ENCODE measurements around the gene FSD2.

FSD2 gene

GRCh38 chr15:82833362-82833682 is 27.5 kb upstream of the FSD2 start:
- no peak overlapping the region for H4K91ac ChIP-seq (ENCODE audit: low read length)
- H3K9me3 ChIP-seq (ENCODE audit: control insufficient read depth, low read length), result no peaks in the 10 kb centered on the region
- no peak overlapping the region for H2AK5ac ChIP-seq (ENCODE audit: low read length, severe bottlenecking)
- H2BK120ac ChIP-seq (ENCODE audit: low read depth, low read length), result no peak overlapping the region
- H3K18ac ChIP-seq (ENCODE audit: low read depth in 1 of 2, low read length in 2 of 2), result peak overlapping the region in 1 of 2 experiments; percentile 49
- H3K23ac ChIP-seq (ENCODE audit: low read length in 2 of 2), result no peak overlapping the region
- no peak for DNase-seq
- peaks cover 34% of the 10 kb centered on the region for H3K79me1 ChIP-seq (replicated peaks; ENCODE audit: low read length, poor library complexity, severe bottlenecking)
- peak overlapping the region; percentile 20 for H3K9ac ChIP-seq (ENCODE audit: low read length)
- no peak overlapping the region for H2BK15ac ChIP-seq (ENCODE audit: low read depth, poor library complexity, severe bottlenecking)
- no peak overlapping the region for H3K14ac ChIP-seq (ENCODE audit: low read length in 2 of 2)
- no peak overlapping the region for H3K4me2 ChIP-seq (ENCODE audit: low read length, poor library complexity, severe bottlenecking)
- H2BK12ac ChIP-seq (ENCODE audit: low read length in 2 of 2), result no peak overlapping the region
- WGBS, result 100% methylated on average over 4 of the region's 4 CpGs
- no peak overlapping the region for H3K4ac ChIP-seq (ENCODE audit: low read depth in 1 of 2, low read length in 2 of 2)
- no peak overlapping the region for H2AFZ ChIP-seq (ENCODE audit: low read depth, low read length)
- no peaks in the 10 kb centered on the region for H3K27me3 ChIP-seq (ENCODE audit: control insufficient read depth in 1 of 2, insufficient read depth in 1 of 2, low read length in 2 of 2)
- H3K4me1 ChIP-seq (ENCODE audit: control insufficient read depth, insufficient read depth, low read depth, low read length), result peaks cover 15% of the 10 kb centered on the region
- H3K27ac ChIP-seq (ENCODE audit: low read length, poor library complexity, severe bottlenecking), result peak overlapping the region; percentile 79
- no peak overlapping the region for H2BK5ac ChIP-seq (ENCODE audit: low read depth, low read length, poor library complexity, severe bottlenecking)
- peaks cover 52 to 93% of the 10 kb centered on the region in 2 experiments for H3K36me3 ChIP-seq (ENCODE audit: control insufficient read depth in 1 of 2, insufficient read depth in 2 of 2, low read depth in 1 of 2, low read length in 2 of 2)
- no peak overlapping the region for H4K8ac ChIP-seq (ENCODE audit: low read length)
- no peak overlapping the region for H3K4me3 ChIP-seq (ENCODE audit: insufficient read depth in 1 of 2, low read depth in 1 of 2, low read length in 2 of 2)

GRCh38 chr15:82832601-82833361 is 26.9 kb upstream of the FSD2 start:
- Histone ChIP-seq H4K91ac (ENCODE audit: low read length) (no peak overlapping the region), H2AK5ac (ENCODE audit: low read length, severe bottlenecking) (no peak overlapping the region), H2BK12ac (ENCODE audit: low read length in 2 of 2) (no peak overlapping the region), H3K14ac (ENCODE audit: low read length in 2 of 2) (no peak overlapping the region), H3K23ac (ENCODE audit: low read length in 2 of 2) (no peak overlapping the region), H3K18ac (ENCODE audit: low read depth in 1 of 2, low read length in 2 of 2) (peak overlapping the region in 1 of 2 experiments; percentile 49), H3K4me2 (ENCODE audit: low read length, poor library complexity, severe bottlenecking) (no peak overlapping the region), H3K4me3 (ENCODE audit: insufficient read depth in 1 of 2, low read depth in 1 of 2, low read length in 2 of 2) (no peak overlapping the region), H2BK120ac (ENCODE audit: low read depth, low read length) (no peak overlapping the region), H3K9me3 (ENCODE audit: control insufficient read depth, low read length) (no peaks in the 10 kb centered on the region), H2BK5ac (ENCODE audit: low read depth, low read length, poor library complexity, severe bottlenecking) (no peak overlapping the region), H3K4ac (ENCODE audit: low read depth in 1 of 2, low read length in 2 of 2) (no peak overlapping the region), H2AFZ (ENCODE audit: low read depth, low read length) (no peak overlapping the region), H3K36me3 (ENCODE audit: control insufficient read depth in 1 of 2, insufficient read depth in 2 of 2, low read depth in 1 of 2, low read length in 2 of 2) (peaks cover 50 to 93% of the 10 kb centered on the region in 2 experiments), H3K9ac (ENCODE audit: low read length) (peak overlapping the region; percentile 31), H3K4me1 (ENCODE audit: control insufficient read depth, insufficient read depth, low read depth, low read length) (peaks cover 18% of the 10 kb centered on the region), H2BK15ac (ENCODE audit: low read depth, poor library complexity, severe bottlenecking) (no peak overlapping the region), H3K27me3 (ENCODE audit: control insufficient read depth in 1 of 2, insufficient read depth in 1 of 2, low read length in 2 of 2) (no peaks in the 10 kb centered on the region), H4K8ac (ENCODE audit: low read length) (no peak overlapping the region), H3K27ac (ENCODE audit: low read length, poor library complexity, severe bottlenecking) (peak overlapping the region; percentile 79), H3K79me1 (replicated peaks; ENCODE audit: low read length, poor library complexity, severe bottlenecking) (peaks cover 33% of the 10 kb centered on the region)
- WGBS, result 35% methylated on average over 13 of the region's 13 CpGs
- peak; percentile 86 for DNase-seq

- peak overlapping the region; percentile 79 for H3K27ac ChIP-seq (ENCODE audit: low read length, poor library complexity, severe bottlenecking)
- 95% methylated on average over 5 of the region's 5 CpGs for WGBS
These were observed 26.2 kb upstream of the FSD2 start for GRCh38 chr15:82831894-82832600.

GRCh38 chr15:82830427-82831173 is 24.7 kb upstream of the FSD2 start:
- Histone ChIP-seq H3K4me3 (ENCODE audit: insufficient read depth in 1 of 2, low read depth in 1 of 2, low read length in 2 of 2) (no peak overlapping the region), H3K23ac (ENCODE audit: low read length in 2 of 2) (no peak overlapping the region), H3K9ac (ENCODE audit: low read length) (no peak overlapping the region), H3K14ac (ENCODE audit: low read length in 2 of 2) (no peak overlapping the region), H3K9me3 (ENCODE audit: control insufficient read depth, low read length) (no peaks in the 10 kb centered on the region), H4K91ac (ENCODE audit: low read length) (no peak overlapping the region), H2BK5ac (ENCODE audit: low read depth, low read length, poor library complexity, severe bottlenecking) (no peak overlapping the region), H2AK5ac (ENCODE audit: low read length, severe bottlenecking) (no peak overlapping the region), H3K79me1 (replicated peaks; ENCODE audit: low read length, poor library complexity, severe bottlenecking) (peaks cover 19% of the 10 kb centered on the region), H3K4ac (ENCODE audit: low read depth in 1 of 2, low read length in 2 of 2) (no peak overlapping the region), H2BK120ac (ENCODE audit: low read depth, low read length) (no peak overlapping the region), H3K27me3 (ENCODE audit: control insufficient read depth in 1 of 2, insufficient read depth in 1 of 2, low read length in 2 of 2) (no peaks in the 10 kb centered on the region), H3K36me3 (ENCODE audit: control insufficient read depth in 1 of 2, insufficient read depth in 2 of 2, low read depth in 1 of 2, low read length in 2 of 2) (peaks cover 37 to 93% of the 10 kb centered on the region in 2 experiments), H3K4me2 (ENCODE audit: low read length, poor library complexity, severe bottlenecking) (no peak overlapping the region), H3K27ac (ENCODE audit: low read length, poor library complexity, severe bottlenecking) (no peak overlapping the region), H2BK12ac (ENCODE audit: low read length in 2 of 2) (no peak overlapping the region), H2AFZ (ENCODE audit: low read depth, low read length) (no peak overlapping the region), H3K18ac (ENCODE audit: low read depth in 1 of 2, low read length in 2 of 2) (no peak overlapping the region), H2BK15ac (ENCODE audit: low read depth, poor library complexity, severe bottlenecking) (no peak overlapping the region), H4K8ac (ENCODE audit: low read length) (no peak overlapping the region), H3K4me1 (ENCODE audit: control insufficient read depth, insufficient read depth, low read depth, low read length) (peaks cover 17% of the 10 kb centered on the region)
- DNase-seq, result no peak
- WGBS, result 97% methylated on average over 18 of the region's 18 CpGs

More at GRCh38 chr15:82831894-82832600, 26.2 kb upstream of the FSD2 start:
- Histone ChIP-seq H3K4me1 (ENCODE audit: control insufficient read depth, insufficient read depth, low read depth, low read length) (peaks cover 18% of the 10 kb centered on the region), H2AFZ (ENCODE audit: low read depth, low read length) (no peak overlapping the region), H2AK5ac (ENCODE audit: low read length, severe bottlenecking) (no peak overlapping the region), H2BK12ac (ENCODE audit: low read length in 2 of 2) (no peak overlapping the region), H3K9ac (ENCODE audit: low read length) (peak overlapping the region; percentile 31), H3K36me3 (ENCODE audit: control insufficient read depth in 1 of 2, insufficient read depth in 2 of 2, low read depth in 1 of 2, low read length in 2 of 2) (peaks cover 46 to 93% of the 10 kb centered on the region in 2 experiments), H3K79me1 (replicated peaks; ENCODE audit: low read length, poor library complexity, severe bottlenecking) (peaks cover 26% of the 10 kb centered on the region), H3K4ac (ENCODE audit: low read depth in 1 of 2, low read length in 2 of 2) (no peak overlapping the region), H3K18ac (ENCODE audit: low read depth in 1 of 2, low read length in 2 of 2) (no peak overlapping the region), H3K9me3 (ENCODE audit: control insufficient read depth, low read length) (no peaks in the 10 kb centered on the region), H2BK5ac (ENCODE audit: low read depth, low read length, poor library complexity, severe bottlenecking) (peak overlapping the region; percentile 40), H2BK15ac (ENCODE audit: low read depth, poor library complexity, severe bottlenecking) (no peak overlapping the region), H3K4me2 (ENCODE audit: low read length, poor library complexity, severe bottlenecking) (no peak overlapping the region), H3K4me3 (ENCODE audit: insufficient read depth in 1 of 2, low read depth in 1 of 2, low read length in 2 of 2) (no peak overlapping the region), H3K14ac (ENCODE audit: low read length in 2 of 2) (no peak overlapping the region), H3K23ac (ENCODE audit: low read length in 2 of 2) (no peak overlapping the region), H4K8ac (ENCODE audit: low read length) (no peak overlapping the region), H3K27me3 (ENCODE audit: control insufficient read depth in 1 of 2, insufficient read depth in 1 of 2, low read length in 2 of 2) (no peaks in the 10 kb centered on the region), H4K91ac (ENCODE audit: low read length) (no peak overlapping the region), H2BK120ac (ENCODE audit: low read depth, low read length) (no peak overlapping the region)
- no peak for DNase-seq

All from mesenchymal stem cell (in vitro differentiated cells and primary cell).